ENCODE data around the gene SRCAP.

The SRCAP gene

DNA sequence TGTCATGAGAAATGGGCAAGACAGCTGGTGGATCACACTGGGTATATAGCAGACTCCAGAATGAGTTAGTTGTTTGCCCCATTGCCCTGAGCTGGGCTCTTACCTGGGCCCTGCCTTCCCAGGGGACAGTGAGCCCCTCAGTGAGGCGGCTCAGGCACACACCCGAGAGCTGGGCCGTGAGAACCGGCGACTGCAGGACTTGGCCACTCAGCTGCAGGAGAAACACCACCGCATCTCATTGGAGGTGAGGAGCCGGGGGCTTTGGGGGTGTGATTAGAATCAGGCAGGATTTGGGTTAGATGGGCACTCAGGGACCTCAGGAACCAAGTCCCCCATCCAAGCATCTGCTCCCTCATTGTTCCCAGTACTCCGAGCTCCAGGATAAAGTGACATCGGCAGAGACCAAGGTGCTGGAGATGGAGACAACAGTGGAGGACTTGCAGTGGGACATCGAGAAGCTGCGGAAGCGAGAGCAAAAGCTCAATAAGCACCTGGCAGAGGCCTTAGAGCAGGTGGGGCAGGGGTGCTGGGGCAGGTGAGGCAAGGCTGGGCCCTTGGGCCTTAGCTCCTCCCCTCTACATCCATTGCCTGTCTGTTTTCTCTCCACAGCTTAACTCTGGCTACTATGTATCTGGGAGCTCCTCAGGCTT, 66.0 kb downstream of the SRCAP start:
- H3K9ac ChIP-seq: peak overlapping the region in 10 of 11 experiments; percentile 8 to 93 (median 88); a peak in 13 of 22 replicates
- peaks cover 69 to 77% (median 71%) of the 10 kb centered on the region in 11 experiments for H3K36me3 ChIP-seq

DNA sequence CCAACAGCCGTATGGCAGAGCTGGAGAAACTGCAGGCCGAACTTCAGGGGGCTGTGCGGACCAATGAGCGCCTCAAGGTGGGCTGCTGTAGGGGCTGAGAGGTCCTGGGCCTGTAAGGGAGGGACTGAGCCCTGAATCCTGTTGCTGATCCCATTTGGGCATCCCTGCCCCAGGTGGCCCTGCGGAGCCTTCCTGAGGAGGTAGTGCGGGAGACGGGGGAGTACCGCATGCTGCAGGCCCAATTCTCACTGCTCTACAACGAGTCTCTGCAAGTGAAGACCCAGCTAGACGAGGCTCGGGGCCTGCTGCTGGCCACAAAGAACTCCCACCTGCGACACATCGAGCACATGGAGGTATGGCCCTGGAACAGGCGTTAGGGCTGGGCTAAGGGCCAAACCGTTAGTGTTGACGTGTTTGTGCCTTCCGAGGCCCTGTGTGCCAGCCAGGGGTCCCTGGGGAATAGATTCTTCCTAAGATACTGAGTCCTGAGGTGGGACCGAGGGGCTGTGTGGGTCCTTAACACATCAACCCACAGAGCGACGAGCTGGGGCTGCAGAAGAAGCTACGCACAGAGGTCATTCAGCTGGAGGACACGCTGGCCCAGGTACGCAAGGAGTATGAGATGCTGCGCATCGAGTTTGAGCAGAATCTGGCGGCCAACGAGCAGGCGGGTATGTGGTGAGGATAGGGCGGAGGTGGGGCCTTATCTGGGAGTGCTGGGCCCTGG, 67.4 kb downstream of the SRCAP start:
- H3K9me3 ChIP-seq (replicated peaks in 1 of 11): no peaks in the 10 kb centered on the region
- H3K27me3 ChIP-seq: no peaks in the 10 kb centered on the region
- no peak overlapping the region for H3K4me3 ChIP-seq
- H3K9ac ChIP-seq: peak overlapping the region in 4 of 11 experiments; percentile 1 to 87 (median 28); a peak in 3 of 22 replicates
- peaks cover 0 to 73% (median 37%) of the 10 kb centered on the region in 11 experiments; a peak in 16 of 22 replicates for H4K20me1 ChIP-seq
- TF ChIP-seq Cebpa-rat (IDR thresholded peaks at IDR 0.05): no peak
- H3K36me3 ChIP-seq: peaks cover 82 to 86% (median 84%) of the 10 kb centered on the region in 11 experiments
- peaks cover 12 to 21% (median 19%) of the 10 kb centered on the region in 10 experiments for H3K4me1 ChIP-seq
- H3K27ac ChIP-seq: no peak overlapping the region
- no peak overlapping the region for H3K4me2 ChIP-seq

More for the DNA sequence above, 66.0 kb downstream of the SRCAP start:
- H3K27me3 ChIP-seq: no peaks in the 10 kb centered on the region
- TF ChIP-seq Cebpa-rat (IDR thresholded peaks at IDR 0.05): no peak
- H3K27ac ChIP-seq: no peak overlapping the region
- H3K4me1 ChIP-seq: peaks cover 26 to 35% (median 33%) of the 10 kb centered on the region in 10 experiments
- no peak overlapping the region for H3K4me2 ChIP-seq
- H3K4me3 ChIP-seq: no peak overlapping the region
- peaks cover 0 to 65% (median 37%) of the 10 kb centered on the region in 11 experiments; a peak in 16 of 22 replicates for H4K20me1 ChIP-seq
- H3K9me3 ChIP-seq (replicated peaks in 1 of 11): no peaks in the 10 kb centered on the region

DNA sequence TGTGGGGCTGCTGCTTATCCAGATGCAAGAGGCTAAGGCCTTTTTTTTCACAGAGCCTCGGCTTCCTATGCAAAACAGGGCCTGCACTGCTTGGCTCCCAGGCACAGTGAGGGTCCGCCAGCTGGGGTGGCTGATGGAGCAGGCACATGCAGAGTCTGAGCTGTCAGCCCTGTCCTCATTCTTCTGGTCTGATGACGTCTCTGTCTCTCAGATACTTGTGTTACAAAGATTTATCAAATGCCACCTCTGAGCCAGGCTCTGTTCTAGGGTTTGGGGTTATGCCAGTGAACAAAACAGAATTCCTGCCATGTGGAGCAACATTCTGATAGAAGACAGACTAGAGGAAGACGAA, 67.9 kb downstream of the SRCAP start:
- H4K20me1 ChIP-seq: peaks cover 0 to 77% (median 41%) of the 10 kb centered on the region in 11 experiments; a peak in 17 of 22 replicates
- H3K27ac ChIP-seq: no peak overlapping the region
- H3K27me3 ChIP-seq: no peaks in the 10 kb centered on the region
- peaks cover 12 to 21% (median 18%) of the 10 kb centered on the region in 10 experiments for H3K4me1 ChIP-seq
- peaks cover 87 to 91% (median 89%) of the 10 kb centered on the region in 11 experiments for H3K36me3 ChIP-seq
- no peak overlapping the region for H3K4me2 ChIP-seq
- H3K9me3 ChIP-seq (replicated peaks in 1 of 11): no peaks in the 10 kb centered on the region
- no peak overlapping the region for H3K4me3 ChIP-seq
- peak overlapping the region in 3 of 11 experiments; percentile 3 to 87 (median 15); a peak in 3 of 22 replicates for H3K9ac ChIP-seq
- no peak for TF ChIP-seq Cebpa-rat (IDR thresholded peaks at IDR 0.05)

DNA sequence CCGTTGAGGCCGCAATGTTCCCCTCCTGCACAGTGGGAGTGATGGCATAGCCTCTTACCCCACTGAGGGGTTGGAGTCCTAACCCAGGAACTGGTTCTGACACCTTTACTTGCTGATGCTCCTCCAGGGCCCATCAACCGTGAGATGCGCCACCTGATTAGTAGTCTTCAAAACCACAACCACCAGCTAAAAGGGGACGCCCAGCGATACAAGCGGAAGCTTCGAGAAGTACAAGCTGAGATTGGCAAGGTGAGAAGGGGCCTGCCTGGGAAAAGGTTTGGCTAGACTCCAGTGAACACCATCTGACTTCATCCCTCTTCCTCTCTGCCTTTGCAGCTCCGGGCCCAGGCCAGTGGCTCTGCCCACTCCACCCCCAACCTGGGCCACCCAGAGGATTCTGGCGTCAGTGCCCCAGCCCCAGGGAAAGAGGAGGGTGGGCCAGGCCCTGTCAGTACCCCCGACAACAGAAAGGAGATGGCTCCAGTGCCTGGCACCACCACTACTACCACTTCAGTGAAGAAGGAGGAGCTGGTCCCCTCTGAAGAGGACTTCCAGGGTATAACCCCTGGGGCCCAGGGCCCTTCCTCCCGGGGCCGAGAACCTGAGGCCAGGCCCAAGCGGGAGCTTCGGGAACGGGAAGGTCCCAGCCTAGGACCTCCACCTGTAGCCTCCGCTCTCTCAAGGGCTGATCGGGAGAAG, 68.9 kb downstream of the SRCAP start:
- H3K36me3 ChIP-seq: peaks cover 97 to 100% (median 99%) of the 10 kb centered on the region in 11 experiments

DNA sequence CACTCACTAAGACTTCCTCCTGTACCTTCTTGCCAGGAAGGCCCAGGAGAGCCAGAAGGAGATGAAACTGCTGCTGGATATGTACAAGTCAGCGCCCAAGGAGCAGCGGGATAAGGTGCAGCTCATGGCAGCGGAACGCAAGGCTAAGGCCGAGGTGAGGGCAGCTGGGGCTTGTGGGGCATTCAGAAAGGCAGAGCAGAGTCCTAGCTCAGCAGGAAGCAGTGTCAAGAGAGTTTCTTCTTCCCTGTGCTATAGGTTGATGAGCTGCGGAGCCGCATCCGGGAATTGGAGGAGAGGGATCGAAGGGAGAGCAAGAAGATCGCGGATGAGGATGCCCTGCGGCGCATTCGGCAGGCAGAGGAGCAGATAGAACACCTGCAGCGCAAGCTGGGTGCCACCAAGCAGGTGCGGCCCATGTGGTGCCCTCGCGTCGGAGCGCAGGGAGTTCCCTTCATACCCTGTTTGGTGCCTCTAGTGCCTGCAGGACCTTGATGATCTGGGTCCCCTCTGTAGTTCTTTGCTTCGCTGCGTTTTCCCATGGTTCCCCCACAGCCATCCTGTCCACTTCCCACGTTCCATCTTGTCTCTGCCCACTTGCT, 69.7 kb downstream of the SRCAP start:
- no peaks in the 10 kb centered on the region for H3K9me3 ChIP-seq (replicated peaks in 1 of 11)
- H3K27ac ChIP-seq: no peak overlapping the region
- H3K27me3 ChIP-seq: no peaks in the 10 kb centered on the region
- H3K4me2 ChIP-seq: no peak overlapping the region
- H3K4me1 ChIP-seq: peaks cover 1 to 16% (median 8%) of the 10 kb centered on the region in 10 experiments; a peak in 18 of 20 replicates
- peaks cover 0 to 84% (median 48%) of the 10 kb centered on the region in 11 experiments; a peak in 18 of 22 replicates for H4K20me1 ChIP-seq
- TF ChIP-seq Cebpa-rat (IDR thresholded peaks at IDR 0.05): no peak
- peak overlapping the region in 1 of 11 experiments; percentile 18; a peak in 1 of 22 replicates for H3K9ac ChIP-seq
- H3K36me3 ChIP-seq: peaks cover 98 to 100% (median 99%) of the 10 kb centered on the region in 11 experiments
- no peak overlapping the region for H3K4me3 ChIP-seq

More for the DNA sequence above, 68.9 kb downstream of the SRCAP start:
- H3K27ac ChIP-seq: no peak overlapping the region
- no peak overlapping the region for H3K4me3 ChIP-seq
- no peak for TF ChIP-seq Cebpa-rat (IDR thresholded peaks at IDR 0.05)
- H4K20me1 ChIP-seq: peaks cover 0 to 84% (median 46%) of the 10 kb centered on the region in 11 experiments; a peak in 18 of 22 replicates
- H3K4me2 ChIP-seq: no peak overlapping the region
- peaks cover 9 to 21% (median 15%) of the 10 kb centered on the region in 10 experiments for H3K4me1 ChIP-seq
- H3K9ac ChIP-seq: peak overlapping the region in 4 of 11 experiments; percentile 17 to 37 (median 28); a peak in 3 of 22 replicates
- H3K9me3 ChIP-seq (replicated peaks in 1 of 11): no peaks in the 10 kb centered on the region
- no peaks in the 10 kb centered on the region for H3K27me3 ChIP-seq

DNA sequence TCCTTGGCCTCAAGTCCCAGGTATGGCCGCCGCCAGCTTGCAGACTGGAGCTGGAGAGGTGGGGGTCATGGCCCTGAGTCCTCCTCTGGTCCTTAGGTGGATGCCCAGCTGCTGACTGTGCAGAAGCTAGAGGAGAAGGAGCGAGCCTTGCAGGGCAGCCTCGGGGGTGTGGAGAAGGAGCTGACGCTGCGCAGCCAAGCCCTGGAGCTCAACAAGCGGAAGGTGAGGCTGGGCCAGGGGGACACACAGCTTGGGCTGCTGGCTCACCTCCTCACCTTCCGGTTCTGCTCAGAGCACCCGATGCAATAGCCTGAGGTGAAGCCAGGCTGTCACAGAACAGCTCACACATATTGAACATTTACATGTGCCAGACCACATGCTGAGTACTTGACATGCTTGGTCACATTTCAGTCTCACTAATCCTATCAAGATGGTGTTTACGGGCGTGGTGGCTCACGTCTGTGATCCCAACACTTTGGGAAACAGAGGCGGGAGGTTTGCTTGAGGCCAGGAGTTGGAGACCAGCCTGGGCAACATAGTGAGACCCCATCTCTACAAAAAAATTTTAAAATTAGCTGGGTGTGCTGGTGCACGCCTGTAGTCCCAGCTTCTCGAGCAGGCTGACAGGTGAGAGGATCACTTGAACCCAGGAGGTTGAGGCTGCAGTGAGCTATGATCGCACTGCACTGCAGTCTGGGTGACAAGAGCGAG, 70.6 kb downstream of the SRCAP start:
- no peaks in the 10 kb centered on the region for H3K9me3 ChIP-seq (replicated peaks in 1 of 11)
- H3K4me2 ChIP-seq: no peak overlapping the region
- no peak overlapping the region for H3K27ac ChIP-seq
- H3K4me1 ChIP-seq: peaks cover 3 to 16% (median 5%) of the 10 kb centered on the region in 10 experiments; a peak in 16 of 20 replicates
- peaks cover 0 to 84% (median 51%) of the 10 kb centered on the region in 11 experiments; a peak in 18 of 22 replicates for H4K20me1 ChIP-seq
- no peak overlapping the region for H3K9ac ChIP-seq
- no peak overlapping the region for H3K4me3 ChIP-seq
- no peak for TF ChIP-seq Cebpa-rat (IDR thresholded peaks at IDR 0.05)
- H3K36me3 ChIP-seq: peaks cover 92 to 100% (median 99%) of the 10 kb centered on the region in 11 experiments
- no peaks in the 10 kb centered on the region for H3K27me3 ChIP-seq

DNA sequence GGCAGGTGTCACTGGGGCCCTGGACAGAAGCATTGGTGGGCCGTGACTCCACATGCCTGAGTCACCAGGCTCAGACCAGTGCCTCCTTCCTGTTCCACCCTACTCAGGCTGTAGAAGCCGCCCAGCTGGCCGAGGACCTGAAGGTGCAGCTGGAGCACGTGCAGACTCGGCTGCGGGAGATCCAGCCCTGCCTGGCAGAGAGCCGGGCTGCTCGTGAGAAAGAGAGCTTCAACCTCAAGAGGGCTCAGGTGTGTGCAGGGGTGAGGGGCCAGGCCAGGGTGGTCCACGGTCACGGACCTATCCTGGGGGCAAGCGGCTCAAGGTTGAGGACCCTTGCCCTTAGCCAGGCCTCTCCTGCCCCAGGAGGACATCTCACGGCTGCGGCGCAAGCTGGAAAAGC, 72.8 kb downstream of the SRCAP start:
- peak overlapping the region in 2 of 11 experiments; percentile 9 to 35; a peak in 1 of 22 replicates for H3K9ac ChIP-seq
- H3K4me3 ChIP-seq: no peak overlapping the region
- H3K27me3 ChIP-seq: no peaks in the 10 kb centered on the region
- H4K20me1 ChIP-seq: peaks cover 0 to 73% (median 42%) of the 10 kb centered on the region in 11 experiments; a peak in 18 of 22 replicates
- no peak overlapping the region for H3K4me2 ChIP-seq
- TF ChIP-seq Cebpa-rat (IDR thresholded peaks at IDR 0.05): no peak
- peaks cover 18 to 27% (median 19%) of the 10 kb centered on the region in 10 experiments for H3K4me1 ChIP-seq
- H3K27ac ChIP-seq: no peak overlapping the region
- peaks cover 70 to 83% (median 80%) of the 10 kb centered on the region in 11 experiments for H3K36me3 ChIP-seq
- H3K9me3 ChIP-seq (replicated peaks in 1 of 11): no peaks in the 10 kb centered on the region

DNA sequence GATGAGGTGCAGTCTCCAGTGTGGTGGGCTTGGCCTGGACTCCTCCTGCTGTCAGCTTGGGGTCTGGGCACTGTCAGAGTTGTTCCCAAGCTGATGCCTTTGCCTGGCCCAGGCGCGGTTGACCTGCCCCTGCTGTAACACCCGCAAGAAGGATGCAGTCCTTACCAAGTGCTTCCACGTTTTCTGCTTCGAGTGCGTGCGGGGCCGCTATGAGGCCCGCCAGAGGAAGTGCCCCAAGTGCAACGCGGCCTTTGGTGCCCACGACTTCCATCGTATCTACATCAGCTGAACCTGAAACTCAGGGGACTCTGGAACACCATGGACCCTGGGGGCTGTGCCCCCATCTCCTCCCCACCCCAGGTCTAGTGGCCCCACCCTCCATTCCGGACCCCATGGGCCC, 74.9 kb downstream of the SRCAP start:
- Histone ChIP-seq H3K36me3 (peaks cover 49 to 76% (median 60%) of the 10 kb centered on the region in 11 experiments), H3K4me3 (no peak overlapping the region), H3K4me2 (no peak overlapping the region), H3K9me3 (replicated peaks in 1 of 11) (no peaks in the 10 kb centered on the region), H3K27me3 (no peaks in the 10 kb centered on the region), H3K9ac (no peak overlapping the region), H4K20me1 (peaks cover 0 to 76% (median 53%) of the 10 kb centered on the region in 11 experiments; a peak in 16 of 22 replicates), H3K27ac (no peak overlapping the region), H3K4me1 (peaks cover 24 to 46% (median 34%) of the 10 kb centered on the region in 10 experiments)
- no peak for TF ChIP-seq Cebpa-rat (IDR thresholded peaks at IDR 0.05)
